Renal cortical epithelial cell (primary cell): ENCODE data around the gene NAB2. TPM values are rescaled to one million over a fixed set of nuclear protein-coding genes. Genes with fewer than 3 reads are reported as not detected.
"Not testable (repeated sequence)": the region's sequence is repeated elsewhere in the genome, so short reads cannot be mapped to it uniquely, and the experiment has no call there.

ENCODE experiments used
- DNase-seq: peaks from one replicate; pipeline ENCODE4 v3.0.0-alpha.2; 2011; ENCODE audit warnings: low read depth
- total RNA-seq: library from RNA; depleted of rRNA; stranded (reverse); fragments of >200 nt; gene quantifications from 2 replicates; pipeline ENCODE4 v1.2.3, GENCODE V29; 2014

NAB2 gene
- total RNA-seq, 1 donor from 2014 or later = 16.3 TPM

DNA sequence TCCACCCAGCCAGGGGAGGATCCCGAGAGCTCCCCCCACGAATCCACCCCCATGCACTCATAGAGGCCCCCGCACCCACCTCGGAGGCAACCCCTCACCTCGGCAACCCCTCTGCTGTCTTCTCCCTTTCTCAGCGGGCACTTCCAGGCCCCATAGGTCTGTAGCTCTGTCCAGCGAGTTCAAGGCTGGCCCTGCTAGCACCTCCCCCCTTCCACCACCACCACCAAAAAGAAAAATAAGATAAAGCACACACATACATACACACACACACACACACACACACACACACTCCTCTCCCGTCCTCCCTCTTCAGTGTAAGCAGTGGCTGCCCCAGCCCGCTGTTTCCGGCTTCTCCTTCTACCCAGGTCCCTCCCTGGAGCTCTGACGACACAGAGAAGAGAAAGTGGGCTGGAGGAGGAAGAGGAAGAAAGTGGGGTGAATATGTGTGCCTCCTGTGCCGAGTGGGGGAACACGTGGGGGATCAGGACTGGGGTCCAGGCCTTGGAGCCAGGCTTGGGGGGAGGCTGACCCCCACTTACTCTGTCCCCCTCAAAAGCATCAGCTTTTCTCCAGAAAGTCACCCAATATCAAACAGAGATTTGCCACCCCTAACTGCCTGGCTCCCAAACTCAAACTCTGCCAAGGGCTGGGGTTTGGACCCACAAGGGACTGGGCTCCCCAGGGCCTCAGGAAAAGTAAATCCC lies 22.3 kb downstream of the NAB2 start, which contains the start of gene STAT6:
TSS of gene STAT6 (minus strand) at position 332 of the 704 bp plus-strand sequence. CDS start 3,084 bp downstream, outside the sequence.
- peak; percentile 71 for DNase-seq

GRCh38 chr12:57112492-57113294 lies 23.8 kb downstream of the NAB2 start:
- no peak for DNase-seq

- DNase-seq = no peak
Measured at GRCh38 chr12:57116580-57117281, 27.8 kb downstream of the NAB2 start.

DNA sequence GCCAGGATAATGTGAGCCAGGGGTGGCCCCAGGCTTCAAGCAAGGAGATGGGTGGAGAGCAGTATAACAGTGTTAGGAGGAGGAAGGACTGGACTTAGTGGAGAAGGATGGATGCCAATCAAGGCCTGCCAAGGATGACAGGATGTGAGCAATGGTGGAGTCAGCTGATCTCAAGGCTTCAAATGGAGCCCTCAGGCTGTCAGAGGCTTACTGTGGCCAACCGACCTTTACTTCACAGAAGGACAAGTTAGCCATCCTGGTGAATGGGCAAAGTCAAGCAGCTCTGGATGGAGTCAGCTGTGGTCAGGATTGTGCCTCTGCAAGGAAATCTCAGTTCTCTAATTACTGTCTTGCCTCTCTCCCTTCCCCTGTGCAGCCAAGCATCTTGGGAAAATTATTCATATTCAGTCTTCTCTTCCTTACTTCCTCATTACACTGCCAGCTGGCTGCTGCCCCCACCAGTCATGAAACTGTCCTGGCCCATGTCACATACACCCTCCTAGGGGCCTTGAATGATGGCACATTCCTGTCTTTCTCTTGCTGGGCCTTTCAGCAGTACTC lies 29.9 kb downstream of the NAB2 start:
- DNase-seq = peak; percentile 66

- no peak for DNase-seq
Measured at GRCh38 chr12:57119294-57120085, 30.6 kb downstream of the NAB2 start.

DNA sequence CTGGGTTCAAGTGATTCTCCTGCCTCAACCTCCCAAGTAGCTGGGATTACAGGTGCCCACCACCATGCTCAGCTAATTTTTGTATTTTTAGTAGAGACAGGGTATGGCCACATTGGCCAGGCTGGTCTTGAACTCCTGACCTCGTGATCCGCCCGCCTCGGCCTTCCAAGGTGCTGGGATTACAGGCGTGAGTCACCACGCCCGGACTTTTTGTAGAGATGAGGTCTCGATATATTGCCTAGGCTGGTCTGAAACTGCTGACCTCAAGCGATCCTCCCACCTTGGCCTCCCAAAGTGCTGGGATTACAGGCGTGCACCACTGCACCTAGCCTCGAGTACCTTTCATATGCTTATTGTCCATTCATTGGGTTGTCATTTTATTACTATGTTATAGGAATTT lies 31.8 kb downstream of the NAB2 start:
- DNase-seq = not testable (repeated sequence)

- no peak for DNase-seq
Measured at GRCh38 chr12:57123813-57124212, 34.9 kb downstream of the NAB2 start.

DNA sequence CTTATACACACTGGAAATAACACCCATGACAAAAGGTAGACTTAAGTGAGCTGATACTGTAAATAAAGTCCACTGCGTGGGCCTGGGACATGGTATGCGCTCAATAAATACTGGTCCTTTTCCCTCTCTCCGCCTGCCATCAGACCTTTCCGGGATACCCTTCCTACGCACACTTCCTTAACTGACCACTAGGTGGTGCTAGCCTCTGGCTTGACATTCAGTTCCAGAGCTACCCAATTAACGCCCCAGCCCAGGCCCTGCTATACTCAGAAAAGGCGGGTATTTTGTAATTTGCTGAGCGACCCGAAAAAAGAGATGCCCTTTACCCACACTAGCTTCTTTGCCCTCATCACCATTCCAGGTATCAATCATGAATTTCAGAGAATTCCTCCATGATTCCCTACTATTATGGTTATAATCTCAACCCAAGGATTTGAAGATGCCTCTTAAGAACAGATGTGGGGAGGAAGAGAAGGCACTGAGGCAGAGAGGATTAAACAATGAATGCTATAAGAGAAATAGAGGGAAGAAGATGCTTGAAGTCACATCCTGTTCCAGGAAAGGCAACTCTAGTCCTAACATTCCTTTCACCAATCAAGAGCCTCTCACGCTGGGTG lies 35.5 kb downstream of the NAB2 start:
- peak; percentile 47 for DNase-seq

GRCh38 chr12:57126061-57126460 lies 37.1 kb downstream of the NAB2 start:
- no peak for DNase-seq

GRCh38 chr12:57126561-57126960 lies 37.6 kb downstream of the NAB2 start:
- DNase-seq = no peak

GRCh38 chr12:57127101-57127725 lies 38.3 kb downstream of the NAB2 start:
- DNase-seq = no peak

GRCh38 chr12:57127726-57128518 lies 39.0 kb downstream of the NAB2 start, which contains the start of gene LRP1:
Gene LRP1 (plus strand): TSS chr12:57128483. CDS start chr12:57128965, 482 bp downstream.
- DNase-seq = peak; percentile 47

DNA sequence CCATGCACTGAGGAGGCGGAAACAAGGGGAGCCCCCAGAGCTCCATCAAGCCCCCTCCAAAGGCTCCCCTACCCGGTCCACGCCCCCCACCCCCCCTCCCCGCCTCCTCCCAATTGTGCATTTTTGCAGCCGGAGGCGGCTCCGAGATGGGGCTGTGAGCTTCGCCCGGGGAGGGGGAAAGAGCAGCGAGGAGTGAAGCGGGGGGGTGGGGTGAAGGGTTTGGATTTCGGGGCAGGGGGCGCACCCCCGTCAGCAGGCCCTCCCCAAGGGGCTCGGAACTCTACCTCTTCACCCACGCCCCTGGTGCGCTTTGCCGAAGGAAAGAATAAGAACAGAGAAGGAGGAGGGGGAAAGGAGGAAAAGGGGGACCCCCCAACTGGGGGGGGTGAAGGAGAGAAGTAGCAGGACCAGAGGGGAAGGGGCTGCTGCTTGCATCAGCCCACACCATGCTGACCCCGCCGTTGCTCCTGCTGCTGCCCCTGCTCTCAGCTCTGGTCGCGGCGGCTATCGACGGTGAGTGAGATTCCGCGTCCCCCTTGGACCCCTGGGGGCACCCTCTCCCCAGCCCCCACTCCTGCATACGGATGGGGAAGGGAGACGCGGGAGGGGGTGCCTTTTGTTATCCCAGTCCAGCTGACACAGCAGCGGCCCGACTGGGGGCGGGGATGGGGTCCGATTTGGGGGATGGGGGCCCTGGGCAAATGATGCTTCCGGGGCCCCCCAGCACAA lies 39.8 kb downstream of the NAB2 start:
- DNase-seq = no peak

GRCh38 chr12:57129321-57129842 lies 40.5 kb downstream of the NAB2 start:
- DNase-seq = no peak

GRCh38 chr12:57129889-57130288 lies 41.0 kb downstream of the NAB2 start:
- DNase-seq = no peak

GRCh38 chr12:57130941-57131340 lies 42.0 kb downstream of the NAB2 start:
- no peak for DNase-seq

DNA sequence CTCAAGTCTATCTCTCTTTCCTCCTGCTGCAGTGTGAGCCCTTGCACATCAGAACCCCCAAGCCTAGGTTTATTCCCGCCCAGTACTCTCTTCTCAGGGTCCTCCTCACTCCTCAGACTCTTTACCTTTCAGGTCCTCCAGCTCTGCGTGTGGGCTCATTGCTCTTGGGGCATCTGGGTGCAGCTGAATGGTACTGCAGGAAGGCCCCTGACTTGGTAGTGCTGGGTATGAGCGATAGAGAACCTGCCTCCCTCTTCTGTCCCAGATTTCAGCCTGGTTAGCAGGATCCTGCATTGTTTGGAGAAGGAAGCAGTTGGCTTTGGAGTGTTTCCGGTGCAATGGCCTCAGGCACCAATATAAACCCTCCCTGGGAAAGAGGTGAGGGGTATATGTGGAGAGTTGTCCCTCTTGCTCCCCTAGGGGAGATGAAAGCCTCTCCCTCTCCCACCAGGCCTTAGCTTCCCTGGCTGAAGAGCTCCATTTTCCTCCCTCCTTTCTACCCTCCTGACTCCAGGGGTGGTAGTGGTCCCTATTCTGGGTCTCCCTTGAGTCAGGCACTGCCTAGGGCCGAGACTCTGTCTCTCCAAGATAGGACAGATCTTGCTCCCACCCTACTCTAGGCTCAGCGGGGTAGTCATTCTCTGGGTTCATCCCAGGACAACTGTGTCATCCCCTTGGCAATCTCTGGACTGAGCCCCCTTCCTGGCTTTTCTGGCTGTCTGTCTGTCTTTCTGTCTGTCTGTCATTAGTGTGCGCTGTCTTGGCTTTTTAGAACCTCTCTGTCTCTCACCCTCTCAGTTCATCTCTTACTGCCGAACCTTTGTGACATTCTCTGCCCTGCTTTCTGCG lies 43.2 kb downstream of the NAB2 start:
- DNase-seq = no peak
